ENCODE measurements around the gene KLF11.

DNA sequence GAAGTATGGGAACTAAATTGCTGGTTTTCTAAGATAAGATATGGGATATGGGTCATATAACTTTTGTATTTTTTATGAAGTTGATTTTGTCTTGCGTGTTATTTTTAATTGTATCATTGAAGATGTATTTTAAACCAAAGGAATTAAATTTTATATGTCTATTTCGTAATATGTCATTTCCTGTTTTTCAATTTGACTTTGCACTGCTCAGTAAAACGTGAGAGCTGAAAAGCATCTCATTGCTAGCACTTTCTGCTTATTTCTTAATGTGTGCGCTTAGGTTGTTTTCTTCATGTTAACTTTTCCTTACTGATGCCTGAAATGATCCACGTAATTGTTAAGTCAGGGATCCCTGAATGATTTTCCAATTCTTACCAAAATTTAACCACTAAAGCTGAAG lies 41.2 kb upstream of the KLF11 start:
- TF ChIP-seq, protein P1, sequence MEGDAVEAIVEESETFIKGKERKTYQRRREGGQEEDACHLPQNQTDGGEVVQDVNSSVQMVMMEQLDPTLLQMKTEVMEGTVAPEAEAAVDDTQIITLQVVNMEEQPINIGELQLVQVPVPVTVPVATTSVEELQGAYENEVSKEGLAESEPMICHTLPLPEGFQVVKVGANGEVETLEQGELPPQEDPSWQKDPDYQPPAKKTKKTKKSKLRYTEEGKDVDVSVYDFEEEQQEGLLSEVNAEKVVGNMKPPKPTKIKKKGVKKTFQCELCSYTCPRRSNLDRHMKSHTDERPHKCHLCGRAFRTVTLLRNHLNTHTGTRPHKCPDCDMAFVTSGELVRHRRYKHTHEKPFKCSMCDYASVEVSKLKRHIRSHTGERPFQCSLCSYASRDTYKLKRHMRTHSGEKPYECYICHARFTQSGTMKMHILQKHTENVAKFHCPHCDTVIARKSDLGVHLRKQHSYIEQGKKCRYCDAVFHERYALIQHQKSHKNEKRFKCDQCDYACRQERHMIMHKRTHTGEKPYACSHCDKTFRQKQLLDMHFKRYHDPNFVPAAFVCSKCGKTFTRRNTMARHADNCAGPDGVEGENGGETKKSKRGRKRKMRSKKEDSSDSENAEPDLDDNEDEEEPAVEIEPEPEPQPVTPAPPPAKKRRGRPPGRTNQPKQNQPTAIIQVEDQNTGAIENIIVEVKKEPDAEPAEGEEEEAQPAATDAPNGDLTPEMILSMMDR (conservative IDR thresholded peaks at IDR 0.05 in 1 of 2, IDR thresholded peaks at IDR 0.05 in 1 of 2; ENCODE audit: low read depth in 1 of 2, low read length in 2 of 2): no peak
- TF ChIP-seq EZH2 (IDR thresholded peaks at IDR 0.05; ENCODE audit: low read length, missing control alignments): no peak
